SK-N-SH (cell line): ENCODE results near the gene SLC36A3.

Source experiments
- EP300 ChIP-seq, 2 experiments: IDR thresholded peaks; 2 replicates each; pipeline versions ENCODE4 v1.4.0 to v1.6.1; 2012; ENCODE audit warnings: borderline replicate concordance in 1 of 2, low read depth in 1 of 2, low read length in 1 of 2
- MXI1 ChIP-seq: IDR thresholded peaks from 2 replicates; pipeline ENCODE4 v1.6.1; 2012; ENCODE audit warnings: mild to moderate bottlenecking, low read depth, low read length, improper control_type of control experiment
- NRF1 ChIP-seq: IDR thresholded peaks from 2 replicates; pipeline ENCODE4 v1.6.1; 2012; ENCODE audit warnings: low read depth, mild to moderate bottlenecking, low read length
- TAF1 ChIP-seq: IDR thresholded peaks from 2 replicates; pipeline ENCODE4 v1.6.1; 2012; ENCODE audit warnings: low read depth, mild to moderate bottlenecking, low read length, moderate library complexity, borderline replicate concordance
- YY1 ChIP-seq: IDR thresholded peaks from 2 replicates; pipeline ENCODE4 v1.4.0; 2012; ENCODE audit warnings: low read depth, mild to moderate bottlenecking
- TF ChIP-seq, protein P1 (sequence below): fragments of 200-600 bp; sonication (generic); IDR thresholded peaks from 2 replicates; pipeline ENCODE4 v1.6.1; 2017; ENCODE audit warnings: antibody characterized with exemption, mild to moderate bottlenecking, moderate library complexity
- TF ChIP-seq, protein P2 (sequence below): IDR thresholded peaks from 2 replicates; pipeline ENCODE4 v1.4.0; 2012; ENCODE audit warnings: low read depth

DNA sequence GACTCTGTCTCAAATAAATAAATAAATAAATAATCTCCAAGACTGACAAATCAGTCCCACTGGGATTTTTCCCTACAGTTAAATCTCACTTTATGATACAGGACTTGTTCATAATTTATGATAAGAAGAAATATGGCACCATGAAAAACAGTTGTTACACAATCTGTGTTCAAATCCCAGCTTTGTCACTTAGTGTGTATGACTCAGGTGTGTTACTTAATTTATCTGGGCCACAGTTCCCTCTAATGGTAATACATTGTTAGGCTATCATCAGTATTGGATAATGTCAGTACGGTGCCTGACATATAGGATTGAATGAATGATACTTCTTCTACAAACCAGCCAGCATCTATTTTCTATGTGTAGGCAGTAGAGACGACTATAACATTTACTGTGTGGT, 23.1 kb downstream of the SLC36A3 start:
- TF ChIP-seq, protein P1, sequence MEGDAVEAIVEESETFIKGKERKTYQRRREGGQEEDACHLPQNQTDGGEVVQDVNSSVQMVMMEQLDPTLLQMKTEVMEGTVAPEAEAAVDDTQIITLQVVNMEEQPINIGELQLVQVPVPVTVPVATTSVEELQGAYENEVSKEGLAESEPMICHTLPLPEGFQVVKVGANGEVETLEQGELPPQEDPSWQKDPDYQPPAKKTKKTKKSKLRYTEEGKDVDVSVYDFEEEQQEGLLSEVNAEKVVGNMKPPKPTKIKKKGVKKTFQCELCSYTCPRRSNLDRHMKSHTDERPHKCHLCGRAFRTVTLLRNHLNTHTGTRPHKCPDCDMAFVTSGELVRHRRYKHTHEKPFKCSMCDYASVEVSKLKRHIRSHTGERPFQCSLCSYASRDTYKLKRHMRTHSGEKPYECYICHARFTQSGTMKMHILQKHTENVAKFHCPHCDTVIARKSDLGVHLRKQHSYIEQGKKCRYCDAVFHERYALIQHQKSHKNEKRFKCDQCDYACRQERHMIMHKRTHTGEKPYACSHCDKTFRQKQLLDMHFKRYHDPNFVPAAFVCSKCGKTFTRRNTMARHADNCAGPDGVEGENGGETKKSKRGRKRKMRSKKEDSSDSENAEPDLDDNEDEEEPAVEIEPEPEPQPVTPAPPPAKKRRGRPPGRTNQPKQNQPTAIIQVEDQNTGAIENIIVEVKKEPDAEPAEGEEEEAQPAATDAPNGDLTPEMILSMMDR: no peak
- no peak for TF ChIP-seq TAF1
- TF ChIP-seq, protein P2, sequence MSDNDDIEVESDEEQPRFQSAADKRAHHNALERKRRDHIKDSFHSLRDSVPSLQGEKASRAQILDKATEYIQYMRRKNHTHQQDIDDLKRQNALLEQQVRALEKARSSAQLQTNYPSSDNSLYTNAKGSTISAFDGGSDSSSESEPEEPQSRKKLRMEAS: no peak
- TF ChIP-seq EP300 (IDR thresholded peaks at IDR 0.05; ENCODE audit: borderline replicate concordance in 1 of 2, low read depth in 1 of 2, low read length in 1 of 2): no peak
- no peak for TF ChIP-seq YY1
- no peak for TF ChIP-seq MXI1
- TF ChIP-seq NRF1: no peak
